SKM-1 treated with dmso at 0.1 percent for 144 hours (cell line): ENCODE measurements around the gene RBMY1B.
"Not testable (repeated sequence)": the region's sequence is repeated elsewhere in the genome, so short reads cannot be mapped to it uniquely, and the experiment has no call there.

ENCODE experiments used
- DNase-seq: peaks from one replicate; lab custom pipeline; 2025; ENCODE audit not compliant: unreplicated experiment; lab: John Stamatoyannopoulos, UW

The RBMY1B gene

GRCh38 chrY:21511038-21511437, at the start of gene RBMY1B:
TSS of gene RBMY1B (plus strand) at chrY:21511338. CDS start at chrY:21513351, 2,013 bp downstream.
- not testable (repeated sequence) for DNase-seq

- DNase-seq, result not testable (repeated sequence)
Observed at GRCh38 chrY:21462915-21463314, 48.2 kb upstream of the RBMY1B start.

DNA sequence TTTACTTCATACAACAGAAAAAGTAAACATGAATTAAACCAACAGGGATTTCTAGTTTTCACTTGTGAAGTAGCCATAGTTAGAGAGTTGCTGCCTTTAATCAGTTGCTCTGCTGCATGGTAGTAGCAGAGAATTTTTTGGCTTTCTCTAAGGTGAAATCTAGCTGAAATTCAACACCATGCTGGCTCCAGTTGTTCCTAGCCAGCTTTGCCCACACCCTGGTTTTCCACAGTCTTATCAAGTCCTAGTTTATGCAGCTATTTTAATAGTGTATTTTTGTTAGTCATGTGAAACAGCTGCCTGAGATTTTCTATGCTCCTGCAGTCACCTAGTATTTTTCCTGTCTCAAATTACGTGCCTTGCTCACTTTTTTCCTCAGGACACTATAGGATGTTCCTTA, 28.2 kb upstream of the RBMY1B start:
- no peak for DNase-seq

GRCh38 chrY:21534579-21534978, 23.4 kb downstream of the RBMY1B start, which contains the start of gene RBMY1A1:
TSS of gene RBMY1A1 (plus strand) at chrY:21534879. CDS start at chrY:21536892, 2,013 bp downstream.
- DNase-seq, result not testable (repeated sequence)

DNA sequence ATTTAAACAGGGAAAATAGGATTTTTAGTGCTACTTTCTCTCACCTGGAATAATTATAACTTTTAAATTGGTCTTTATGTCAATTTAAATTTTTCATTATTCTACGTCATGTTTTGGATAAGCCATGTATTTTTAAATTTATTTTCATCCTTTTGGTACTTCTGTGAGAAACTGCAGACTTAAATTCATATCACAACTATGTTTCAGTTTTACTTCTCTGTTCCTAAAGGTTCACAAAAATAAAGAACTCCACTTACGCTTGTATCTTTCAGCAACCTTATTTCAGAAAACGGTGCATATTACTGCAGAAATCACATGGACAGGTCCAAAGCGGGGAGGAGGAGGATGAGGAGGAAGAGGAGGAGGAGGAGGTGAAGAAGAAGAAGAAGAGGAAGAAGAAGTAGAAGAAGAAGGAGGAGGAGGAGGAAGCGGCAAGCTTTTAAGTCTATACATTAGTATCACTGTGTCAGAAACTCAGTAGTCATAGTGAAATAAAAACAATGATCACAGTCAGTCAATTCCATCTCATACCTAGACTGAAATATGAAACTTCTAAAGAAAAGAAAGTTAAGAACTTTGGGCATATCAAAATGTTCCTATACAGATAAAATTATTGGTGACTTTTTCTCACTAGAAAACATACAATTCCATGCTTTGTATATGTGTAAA, 48.3 kb downstream of the RBMY1B start:
- not testable (repeated sequence) for DNase-seq
